Cardiac fibroblast (primary cell): ENCODE results near the gene SAMM50.

Experiments
- DNase-seq, 2 donors: peaks; one replicate each; pipeline versions ENCODE4 v3.0.0 to v3.0.0-alpha.2; 2010; ENCODE audit warnings: low read depth in 2 of 2
- H3K4me3 ChIP-seq, 2 donors: replicated peaks in 1 of 2; 1 replicate in 1 of 2; 2 replicates in 1 of 2; pipeline ENCODE4 v1.5.1; 2011; ENCODE audit warnings: low read depth in 2 of 2, low read length in 2 of 2, mild to moderate bottlenecking in 2 of 2, moderate library complexity in 1 of 2
- TF ChIP-seq, protein P1 (sequence below): IDR thresholded peaks from one replicate; pipeline ENCODE4 v1.5.1; 2011; ENCODE audit warnings: low read depth, mild to moderate bottlenecking, low read length, inconsistent platforms

Gene SAMM50

DNA sequence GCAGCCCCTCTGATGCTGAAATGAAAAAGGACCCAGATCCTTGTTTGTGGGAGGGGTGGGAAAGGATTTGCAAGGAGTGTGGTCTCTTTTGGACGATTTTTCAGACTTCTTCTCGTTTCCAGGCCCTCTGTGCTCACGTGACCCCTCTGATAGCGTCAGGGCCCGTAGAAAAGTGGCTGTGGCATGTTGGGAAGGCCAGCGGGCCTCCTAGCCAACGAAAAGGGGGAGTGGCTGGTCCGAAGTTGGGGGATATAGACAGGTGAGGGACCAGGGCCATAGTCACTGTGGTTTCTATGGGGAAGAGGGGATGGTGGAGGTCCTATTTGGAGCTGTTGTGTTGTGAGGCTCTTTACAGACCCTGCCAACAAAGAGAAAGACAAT lies 75.5 kb downstream of the SAMM50 start:
- no peak for DNase-seq
- H3K4me3 ChIP-seq, result no peak overlapping the region
- TF ChIP-seq, protein P1, sequence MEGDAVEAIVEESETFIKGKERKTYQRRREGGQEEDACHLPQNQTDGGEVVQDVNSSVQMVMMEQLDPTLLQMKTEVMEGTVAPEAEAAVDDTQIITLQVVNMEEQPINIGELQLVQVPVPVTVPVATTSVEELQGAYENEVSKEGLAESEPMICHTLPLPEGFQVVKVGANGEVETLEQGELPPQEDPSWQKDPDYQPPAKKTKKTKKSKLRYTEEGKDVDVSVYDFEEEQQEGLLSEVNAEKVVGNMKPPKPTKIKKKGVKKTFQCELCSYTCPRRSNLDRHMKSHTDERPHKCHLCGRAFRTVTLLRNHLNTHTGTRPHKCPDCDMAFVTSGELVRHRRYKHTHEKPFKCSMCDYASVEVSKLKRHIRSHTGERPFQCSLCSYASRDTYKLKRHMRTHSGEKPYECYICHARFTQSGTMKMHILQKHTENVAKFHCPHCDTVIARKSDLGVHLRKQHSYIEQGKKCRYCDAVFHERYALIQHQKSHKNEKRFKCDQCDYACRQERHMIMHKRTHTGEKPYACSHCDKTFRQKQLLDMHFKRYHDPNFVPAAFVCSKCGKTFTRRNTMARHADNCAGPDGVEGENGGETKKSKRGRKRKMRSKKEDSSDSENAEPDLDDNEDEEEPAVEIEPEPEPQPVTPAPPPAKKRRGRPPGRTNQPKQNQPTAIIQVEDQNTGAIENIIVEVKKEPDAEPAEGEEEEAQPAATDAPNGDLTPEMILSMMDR, result no peak

DNA sequence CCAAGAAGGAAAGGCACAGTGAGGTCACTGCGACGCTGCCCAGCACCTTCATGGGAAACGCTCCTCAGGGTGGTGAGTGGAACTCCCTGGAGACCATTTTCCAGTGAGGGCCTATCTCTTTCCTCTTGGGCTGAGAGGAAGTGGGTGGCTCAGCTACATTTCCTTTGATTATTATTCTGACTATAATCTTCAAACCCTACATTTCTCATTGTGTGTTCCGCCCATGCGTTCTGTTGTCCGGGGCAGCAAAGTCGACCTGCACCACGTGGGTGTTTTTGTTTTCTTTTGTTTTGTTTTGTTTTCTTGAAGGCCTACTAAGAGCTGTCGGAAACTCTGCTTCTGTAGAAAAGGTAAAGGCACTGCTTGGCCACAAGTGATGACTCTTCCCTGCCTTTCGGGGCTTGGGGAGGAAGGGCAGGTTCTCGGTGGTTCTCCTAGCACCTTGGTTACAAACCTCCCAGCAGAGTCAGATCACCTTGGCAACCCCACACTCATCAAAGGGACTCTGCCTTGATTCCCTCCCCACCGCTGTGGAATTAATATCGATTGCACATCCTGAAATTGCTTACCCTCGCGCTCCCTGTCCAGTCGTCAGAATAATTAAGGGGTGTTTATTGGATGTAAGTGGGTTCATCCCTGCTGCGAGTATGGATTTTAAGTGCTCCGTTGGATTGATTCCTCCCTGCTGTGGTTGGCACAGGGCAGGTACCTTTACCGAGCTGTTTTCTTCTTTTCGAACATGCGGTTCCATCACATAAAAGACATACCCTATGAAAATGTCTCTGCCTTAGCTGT lies 76.1 kb downstream of the SAMM50 start:
- DNase-seq, result peak; percentile 55 to 56
- TF ChIP-seq, protein P1, result no peak
- no peak overlapping the region for H3K4me3 ChIP-seq

DNA sequence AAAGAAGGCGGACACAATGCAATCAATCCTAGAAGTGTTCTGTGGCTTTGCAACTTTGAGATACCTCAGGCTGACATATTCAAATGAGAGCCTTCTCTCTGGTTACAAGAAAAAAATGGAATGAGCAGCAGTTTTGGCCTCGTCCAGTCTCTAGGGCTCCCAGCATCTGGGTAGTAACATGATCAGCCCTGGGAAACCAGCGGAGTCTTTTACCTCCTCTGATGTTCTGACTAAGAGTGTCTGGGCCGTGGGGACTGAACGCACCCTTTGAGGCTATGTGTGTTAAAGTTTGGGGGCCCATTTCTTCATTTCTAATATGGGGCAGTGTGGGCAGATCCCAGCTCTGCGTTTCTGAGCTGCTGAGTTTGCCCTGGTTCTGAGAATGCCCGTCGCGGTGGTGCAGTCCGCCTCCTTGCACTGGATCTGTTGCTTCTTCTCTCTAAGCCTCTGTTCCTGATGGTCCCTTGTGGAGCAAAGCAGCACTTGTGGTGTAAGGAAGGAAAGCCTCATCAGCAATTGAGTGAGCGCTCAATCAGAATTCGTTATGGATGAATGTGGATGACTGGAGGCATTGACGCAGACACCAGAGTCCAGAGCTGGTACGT lies 77.0 kb downstream of the SAMM50 start:
- TF ChIP-seq, protein P1, result no peak
- no peak overlapping the region for H3K4me3 ChIP-seq
- DNase-seq, result no peak

DNA sequence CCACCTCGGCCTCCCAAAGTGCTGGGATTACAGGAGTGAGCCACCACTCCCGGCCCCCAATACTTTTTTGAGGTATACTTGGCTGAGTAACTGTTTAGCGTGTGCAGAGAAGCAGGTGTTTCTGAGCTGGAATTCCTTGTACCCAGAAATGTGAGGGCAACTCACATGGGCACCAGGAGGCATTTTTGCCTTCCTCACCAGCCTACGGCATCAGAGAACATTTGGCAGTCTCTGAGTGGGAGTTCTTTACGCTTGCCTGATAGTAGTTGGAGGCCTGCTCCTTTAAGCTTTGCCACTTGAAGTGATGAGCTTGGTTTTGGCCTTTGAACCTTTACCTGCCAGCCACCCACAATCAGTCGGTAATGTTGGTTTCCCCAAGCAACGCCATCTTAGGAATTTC lies 78.0 kb downstream of the SAMM50 start:
- no peak overlapping the region for H3K4me3 ChIP-seq
- no peak for DNase-seq
- TF ChIP-seq, protein P1, result no peak

DNA sequence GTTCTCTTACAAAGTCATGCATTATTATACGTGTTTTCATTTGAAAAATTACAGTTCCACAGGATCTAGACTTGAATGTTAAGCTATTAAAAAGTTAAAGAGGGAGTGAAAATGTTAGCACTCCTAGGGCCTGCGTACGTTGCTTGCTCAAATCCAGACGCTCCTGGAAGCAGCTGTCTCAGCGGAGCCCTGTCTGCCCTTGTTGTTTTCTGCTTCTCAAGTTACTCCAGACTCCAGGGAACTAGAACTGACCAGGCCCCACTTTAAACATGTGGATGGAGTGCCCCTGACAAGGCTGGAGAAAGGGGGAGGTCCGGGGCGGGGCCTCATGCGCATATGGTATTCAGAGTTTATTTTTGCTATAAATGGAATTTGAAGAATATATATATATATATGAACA lies 78.5 kb downstream of the SAMM50 start:
- no peak overlapping the region for H3K4me3 ChIP-seq
- DNase-seq, result no peak
- TF ChIP-seq, protein P1, result no peak

DNA sequence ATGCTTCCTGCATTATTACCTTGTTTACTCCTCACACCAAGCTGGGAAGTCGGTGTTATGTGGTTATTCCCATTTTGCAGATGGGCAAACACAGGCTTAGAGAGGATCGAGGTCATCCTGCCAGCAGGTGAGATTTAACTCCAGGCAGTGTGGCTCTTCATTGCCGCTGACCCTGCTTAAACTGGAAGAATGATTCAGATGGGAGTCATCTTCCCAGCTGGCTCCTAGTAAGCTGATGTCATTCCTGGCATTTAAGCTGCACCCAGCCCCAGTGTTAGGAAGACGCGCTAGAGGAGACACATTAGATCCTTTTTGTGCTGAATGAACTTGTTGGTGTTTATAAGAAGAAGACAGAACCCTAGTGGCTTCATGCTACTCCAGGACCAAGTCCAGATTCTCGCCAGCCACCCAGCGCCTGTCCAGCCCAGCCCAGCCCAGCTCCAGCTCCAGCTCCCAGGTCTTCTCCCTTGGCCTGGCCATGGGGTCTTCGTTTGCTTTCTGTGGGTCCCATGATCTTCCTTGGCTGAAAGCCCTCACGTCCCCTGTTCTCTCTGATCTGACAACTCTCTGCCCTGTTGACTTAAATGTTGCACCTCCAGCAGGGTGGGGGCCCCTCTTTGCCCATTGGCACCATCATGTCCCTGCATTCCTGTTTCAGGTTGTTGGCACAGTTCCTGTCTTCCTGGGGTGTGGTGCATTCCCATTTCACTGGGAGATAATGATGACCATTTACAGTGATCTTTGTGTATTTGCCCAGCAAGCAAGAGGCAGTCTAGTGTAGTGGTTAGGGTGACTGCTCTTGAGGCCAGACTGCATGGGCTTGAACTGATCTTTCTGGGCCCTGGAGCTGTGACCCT lies 82.5 kb downstream of the SAMM50 start:
- no peak overlapping the region for H3K4me3 ChIP-seq
- TF ChIP-seq, protein P1, result no peak
- peak; percentile 87 to 95 for DNase-seq
